ENCODE measurements around the gene TPRG1L. TPM values are rescaled to one million over a fixed set of nuclear protein-coding genes. Genes with fewer than 3 reads are reported as not detected.
"Not testable (repeated sequence)": the region's sequence is repeated elsewhere in the genome, so short reads cannot be mapped to it uniquely, and the experiment has no call there.

TPRG1L gene
- 1 to 10 TPM; 9.5 to 10.0 TPM for total RNA-seq

GRCh38 chr1:3624200-3625136, at the start of gene TPRG1L:
Gene TPRG1L (plus strand): TSS chr1:3625015. CDS start chr1:3625073, 58 bp downstream.
- peak within 1 kb of the TSS; percentile 81 for H3K27ac Mint-ChIP-seq
- H3K4me3 Mint-ChIP-seq, result peak within 1 kb of the TSS; percentile 90
- no peaks in the 10 kb centered on the region for H3K36me3 Mint-ChIP-seq
- DNase-seq, result peak; percentile 98
- no peaks in the 10 kb centered on the region for H3K27me3 Mint-ChIP-seq
- peaks cover 29% of the 10 kb centered on the region for H3K4me1 Mint-ChIP-seq
- no peaks in the 10 kb centered on the region for H3K9me3 Mint-ChIP-seq

- H3K27ac Mint-ChIP-seq, H3K4me1 Mint-ChIP-seq, H3K4me3 Mint-ChIP-seq, H3K9me3 Mint-ChIP-seq, H3K27me3 Mint-ChIP-seq, DNase-seq, H3K36me3 Mint-ChIP-seq: not testable (repeated sequence)
These were observed 49.3 kb upstream of the TPRG1L start for GRCh38 chr1:3575515-3575914.

- no peaks in the 10 kb centered on the region for H3K9me3 Mint-ChIP-seq
- H3K36me3 Mint-ChIP-seq, result no peaks in the 10 kb centered on the region
- H3K27me3 Mint-ChIP-seq, result no peaks in the 10 kb centered on the region
- no peak overlapping the region for H3K4me3 Mint-ChIP-seq
- no peak overlapping the region for H3K27ac Mint-ChIP-seq
- no peaks in the 10 kb centered on the region for H3K4me1 Mint-ChIP-seq
- no peak for DNase-seq
These were observed 48.8 kb upstream of the TPRG1L start for GRCh38 chr1:3575993-3576392.

DNA sequence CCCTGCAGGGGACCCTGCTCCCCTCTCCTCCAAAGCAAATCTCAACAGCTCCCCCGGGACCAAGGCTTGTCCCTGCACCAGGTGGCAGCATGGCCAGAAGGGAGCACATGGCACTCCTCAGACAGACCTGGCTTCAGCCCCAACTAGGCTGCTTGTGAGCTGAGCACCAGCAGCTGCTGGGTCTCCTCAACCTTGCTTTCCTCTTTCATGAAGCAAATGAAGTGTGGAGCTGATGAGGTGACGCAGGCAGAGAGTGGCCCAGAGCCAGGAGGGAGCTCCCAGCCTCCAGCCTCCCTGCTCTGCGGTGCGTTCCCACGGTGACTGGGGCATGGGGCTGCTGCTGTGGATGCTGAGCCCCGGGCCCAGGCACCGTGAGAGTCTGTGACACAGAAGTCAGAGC, 47.5 kb upstream of the TPRG1L start:
- no peaks in the 10 kb centered on the region for H3K4me1 Mint-ChIP-seq
- no peaks in the 10 kb centered on the region for H3K36me3 Mint-ChIP-seq
- no peak overlapping the region for H3K27ac Mint-ChIP-seq
- no peaks in the 10 kb centered on the region for H3K27me3 Mint-ChIP-seq
- no peaks in the 10 kb centered on the region for H3K9me3 Mint-ChIP-seq
- no peak for DNase-seq
- no peak overlapping the region for H3K4me3 Mint-ChIP-seq

DNA sequence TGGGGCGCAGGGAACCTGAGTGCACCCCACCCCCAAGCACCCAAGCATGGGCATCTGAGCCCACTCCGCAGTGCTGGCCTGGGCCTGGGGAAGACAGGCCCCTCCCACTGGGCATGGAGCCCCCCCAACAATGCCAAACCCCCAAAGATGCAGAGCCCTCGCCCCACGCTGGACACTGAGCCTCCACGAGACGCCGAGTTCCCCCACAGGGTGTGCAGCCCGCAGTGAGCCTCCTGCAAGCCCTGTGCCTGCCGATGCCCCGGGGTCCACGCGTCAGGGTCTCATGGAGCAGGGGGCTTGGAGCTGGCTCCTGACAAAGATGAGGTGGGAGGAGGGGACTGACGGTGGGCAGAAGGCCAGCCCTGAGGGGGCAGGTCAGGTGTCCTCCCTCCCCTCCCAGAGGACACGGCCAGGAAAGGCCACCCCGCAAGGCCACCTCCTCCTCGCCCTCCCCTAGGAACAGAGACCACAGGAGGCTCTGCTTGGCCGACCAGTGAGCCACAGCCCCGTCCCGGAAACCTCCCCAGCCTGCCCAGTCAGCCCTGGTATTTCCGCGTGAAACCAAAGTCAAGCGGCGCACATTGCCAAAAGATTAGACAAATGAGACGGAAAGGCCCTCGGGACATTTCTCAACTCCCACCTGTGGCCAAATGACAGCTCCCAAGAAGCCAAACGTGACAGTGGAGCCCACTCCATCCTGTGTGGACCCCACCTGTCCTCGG, 46.9 kb upstream of the TPRG1L start:
- Mint-ChIP-seq H3K27me3 (no peaks in the 10 kb centered on the region), H3K4me3 (no peak overlapping the region), H3K4me1 (no peaks in the 10 kb centered on the region), H3K36me3 (no peaks in the 10 kb centered on the region), H3K9me3 (no peaks in the 10 kb centered on the region), H3K27ac (no peak overlapping the region)
- DNase-seq, result no peak

GRCh38 chr1:3578433-3578805, 46.4 kb upstream of the TPRG1L start:
- Mint-ChIP-seq H3K4me3 (no peak overlapping the region), H3K27ac (no peak overlapping the region), H3K4me1 (no peaks in the 10 kb centered on the region), H3K9me3 (no peaks in the 10 kb centered on the region), H3K36me3 (no peaks in the 10 kb centered on the region), H3K27me3 (no peaks in the 10 kb centered on the region)
- DNase-seq, result no peak

- Mint-ChIP-seq H3K4me3 (no peak overlapping the region), H3K9me3 (no peaks in the 10 kb centered on the region), H3K4me1 (no peaks in the 10 kb centered on the region), H3K27ac (no peak overlapping the region), H3K36me3 (no peaks in the 10 kb centered on the region), H3K27me3 (no peaks in the 10 kb centered on the region)
- DNase-seq, result no peak
These were observed 45.9 kb upstream of the TPRG1L start for GRCh38 chr1:3578906-3579305.

GRCh38 chr1:3579626-3580025, 45.2 kb upstream of the TPRG1L start:
- Mint-ChIP-seq H3K9me3 (no peaks in the 10 kb centered on the region), H3K27me3 (no peaks in the 10 kb centered on the region), H3K4me3 (no peak overlapping the region), H3K36me3 (no peaks in the 10 kb centered on the region), H3K4me1 (no peaks in the 10 kb centered on the region), H3K27ac (no peak overlapping the region)
- no peak for DNase-seq

DNA sequence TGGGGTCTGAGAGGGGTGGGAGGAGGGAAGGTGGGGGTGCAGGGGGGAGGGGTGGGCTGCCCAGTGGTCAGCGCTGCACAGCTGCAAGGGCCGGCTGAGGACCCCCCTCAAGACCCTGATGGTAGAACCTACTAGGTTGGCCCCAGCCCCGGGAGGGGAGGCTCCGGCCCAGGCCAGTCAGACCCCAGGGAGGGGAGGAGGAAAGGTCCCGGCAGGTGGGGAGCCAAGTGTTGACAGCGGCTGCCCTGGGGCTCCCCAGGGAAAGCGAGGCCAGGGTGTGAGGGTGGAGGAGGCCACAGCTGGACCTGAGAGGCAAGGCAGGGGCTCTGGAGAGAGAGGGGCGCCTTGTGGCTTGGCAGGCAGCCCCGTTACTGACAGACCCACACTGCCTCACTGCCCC, 44.6 kb upstream of the TPRG1L start:
- H3K27ac Mint-ChIP-seq, result no peak overlapping the region
- DNase-seq, result no peak
- no peak overlapping the region for H3K4me3 Mint-ChIP-seq
- no peaks in the 10 kb centered on the region for H3K36me3 Mint-ChIP-seq
- H3K9me3 Mint-ChIP-seq, result no peaks in the 10 kb centered on the region
- no peaks in the 10 kb centered on the region for H3K27me3 Mint-ChIP-seq
- H3K4me1 Mint-ChIP-seq, result no peaks in the 10 kb centered on the region

DNA sequence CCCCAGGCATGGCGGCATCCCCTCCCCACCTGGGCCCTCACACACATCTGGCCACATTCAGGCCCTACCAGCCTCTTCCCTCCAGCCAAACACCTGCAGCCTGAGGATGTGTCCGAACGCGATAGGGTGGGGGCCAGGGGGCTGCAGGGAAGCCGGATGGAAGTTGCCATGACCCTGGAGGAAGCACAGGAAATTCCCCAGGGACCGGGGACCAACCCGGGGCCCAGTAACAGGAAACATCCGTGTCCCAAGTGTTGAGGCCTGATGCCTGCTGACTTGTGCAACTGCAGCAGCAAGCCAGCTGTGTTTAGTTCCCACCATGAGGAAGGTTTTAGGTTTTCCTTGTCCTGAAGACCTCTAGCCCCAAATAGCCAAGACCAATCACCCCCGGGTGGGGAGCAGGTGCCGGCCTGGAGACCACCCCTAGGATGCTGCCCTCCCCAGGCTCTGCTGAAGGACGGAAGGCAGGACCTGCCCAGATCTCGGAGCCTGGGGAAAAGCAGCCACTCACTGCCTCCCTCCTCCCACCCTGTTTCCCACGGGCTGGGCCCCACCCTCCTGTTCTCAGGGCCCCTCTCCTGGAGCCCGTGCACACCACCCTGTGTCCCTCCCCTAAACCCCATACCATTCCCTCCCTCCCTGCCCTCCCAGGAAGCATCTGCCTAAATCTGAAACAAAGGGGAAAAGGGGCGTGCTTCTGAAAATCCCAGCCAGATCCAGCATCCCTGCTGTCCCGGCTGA, 43.3 kb upstream of the TPRG1L start:
- no peaks in the 10 kb centered on the region for H3K27me3 Mint-ChIP-seq
- DNase-seq, result no peak
- H3K9me3 Mint-ChIP-seq, result no peaks in the 10 kb centered on the region
- no peaks in the 10 kb centered on the region for H3K36me3 Mint-ChIP-seq
- no peaks in the 10 kb centered on the region for H3K4me1 Mint-ChIP-seq
- no peak overlapping the region for H3K4me3 Mint-ChIP-seq
- H3K27ac Mint-ChIP-seq, result no peak overlapping the region

DNA sequence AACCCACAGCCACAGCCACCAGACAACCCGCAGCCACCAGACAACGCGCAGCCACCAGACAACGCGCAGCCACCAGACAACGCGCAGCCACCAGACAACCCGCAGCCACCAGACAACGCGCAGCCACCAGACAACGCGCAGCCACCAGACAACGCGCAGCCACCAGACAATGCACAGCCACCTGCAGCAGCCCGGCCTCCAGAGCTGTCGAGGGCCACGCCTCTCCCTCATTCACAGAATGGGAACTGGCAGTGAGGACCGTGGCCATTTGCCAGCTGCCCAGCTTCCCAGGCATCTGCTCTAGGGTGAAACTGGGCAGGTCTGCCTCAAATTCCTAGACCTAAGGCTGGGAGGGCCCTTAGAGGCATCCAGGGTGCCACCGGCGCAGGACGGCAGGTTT, 41.1 kb upstream of the TPRG1L start:
- not testable (repeated sequence) for H3K27me3 Mint-ChIP-seq, DNase-seq, H3K27ac Mint-ChIP-seq, H3K4me1 Mint-ChIP-seq, H3K4me3 Mint-ChIP-seq, H3K36me3 Mint-ChIP-seq, H3K9me3 Mint-ChIP-seq

- DNase-seq, result no peak
- Mint-ChIP-seq H3K36me3 (no peaks in the 10 kb centered on the region), H3K27ac (no peak overlapping the region), H3K4me1 (no peaks in the 10 kb centered on the region), H3K4me3 (no peak overlapping the region), H3K27me3 (no peaks in the 10 kb centered on the region), H3K9me3 (no peaks in the 10 kb centered on the region)
These were observed 39.9 kb upstream of the TPRG1L start for GRCh38 chr1:3584915-3585314.

GRCh38 chr1:3585353-3585868, 39.4 kb upstream of the TPRG1L start:
- not testable (repeated sequence) for H3K36me3 Mint-ChIP-seq, H3K27ac Mint-ChIP-seq, H3K4me1 Mint-ChIP-seq, DNase-seq, H3K27me3 Mint-ChIP-seq, H3K4me3 Mint-ChIP-seq, H3K9me3 Mint-ChIP-seq

GRCh38 chr1:3585940-3586568, 38.8 kb upstream of the TPRG1L start:
- no peaks in the 10 kb centered on the region for H3K27me3 Mint-ChIP-seq
- H3K9me3 Mint-ChIP-seq, result no peaks in the 10 kb centered on the region
- H3K36me3 Mint-ChIP-seq, result no peaks in the 10 kb centered on the region
- no peak overlapping the region for H3K4me3 Mint-ChIP-seq
- no peak overlapping the region for H3K27ac Mint-ChIP-seq
- H3K4me1 Mint-ChIP-seq, result no peaks in the 10 kb centered on the region
- no peak for DNase-seq

All from activated naive CD8-positive, alpha-beta T cell treated with anti-CD3 and anti-CD28 coated beads for 36 hours (primary cell).